Karpas-422 (cell line): ENCODE measurements around the gene SEMA5A. TPM values are rescaled to one million over a fixed set of nuclear protein-coding genes. Genes with fewer than 3 reads are reported as not detected.

Experiments
- DNase-seq: peaks from one replicate; pipeline ENCODE4 v3.0.0-alpha.2; 2015
- H2AFZ ChIP-seq: fragments of 200-600 bp; sonication (generic); 2 replicates; pipeline ENCODE4 v1.6.1; 2014; ENCODE audit warnings: antibody characterized with exemption, low read length, mixed read lengths
- H3K27ac ChIP-seq: fragments of 200-600 bp; sonication (generic); 2 replicates; pipeline ENCODE4 v1.5.1; 2014; ENCODE audit warnings: mild to moderate bottlenecking, low read length, moderate library complexity
- H3K27me3 ChIP-seq: fragments of 200-600 bp; sonication (generic); 2 replicates; pipeline ENCODE4 v1.6.1; 2014; ENCODE audit warnings: low read length, mixed read lengths
- H3K36me3 ChIP-seq: fragments of 200-600 bp; sonication (generic); 2 replicates; pipeline ENCODE4 v1.6.1; 2014; ENCODE audit warnings: low read length, mixed read lengths; ENCODE audit not compliant: insufficient read depth
- H3K4me1 ChIP-seq: fragments of 200-600 bp; sonication (generic); 2 replicates; pipeline ENCODE4 v1.6.1; 2014; ENCODE audit warnings: mild to moderate bottlenecking, low read length, mixed read lengths
- H3K4me2 ChIP-seq: fragments of 200-600 bp; sonication (generic); 2 replicates; pipeline ENCODE4 v1.6.1; 2014; ENCODE audit warnings: low read length, low read depth, mild to moderate bottlenecking; ENCODE audit not compliant: poor library complexity, severe bottlenecking
- H3K4me3 ChIP-seq: fragments of 200-600 bp; sonication (generic); 2 replicates; pipeline ENCODE4 v1.5.1; 2014; ENCODE audit warnings: mild to moderate bottlenecking, antibody characterized with exemption, low read length, mixed read lengths
- H3K79me2 ChIP-seq: fragments of 200-600 bp; sonication (generic); 2 replicates; pipeline ENCODE4 v1.6.1; 2014; ENCODE audit warnings: mild to moderate bottlenecking, low read length, mixed read lengths
- H3K9ac ChIP-seq: fragments of 200-600 bp; sonication (generic); 2 replicates; pipeline ENCODE4 v1.6.0; 2014; ENCODE audit warnings: low read length
- H3K9me2 ChIP-seq: fragments of 200-600 bp; sonication (generic), shearing (Covaris generic); replicated peaks from 2 replicates; pipeline ENCODE4 v1.6.0; 2014; ENCODE audit warnings: mild to moderate bottlenecking, low read length, moderate library complexity; ENCODE audit not compliant: insufficient read depth
- H3K9me3 ChIP-seq: fragments of 300-700, 200-600 bp; sonication (generic); 2 replicates; pipeline ENCODE4 v1.6.1; 2014; ENCODE audit warnings: low read length, mixed read lengths
- H4K20me1 ChIP-seq: fragments of 200-600 bp; sonication (generic); 2 replicates; pipeline ENCODE4 v1.6.1; 2014; ENCODE audit warnings: mild to moderate bottlenecking, antibody characterized with exemption, low read length, low read depth; ENCODE audit not compliant: insufficient read depth
- total RNA-seq: library from RNA; depleted of rRNA; stranded (reverse); fragments of >200 nt; shearing (Covaris generic); gene quantifications from 2 replicates; pipeline ENCODE4 v1.2.3, GENCODE V29; 2014; ENCODE audit warnings: low replicate concordance

SEMA5A gene
- total RNA-seq, 1 experiment from 2014 or later: not detected

GRCh38 chr5:9490494-9491097 is 55.3 kb downstream of the SEMA5A start:
- H4K20me1 ChIP-seq: no peaks in the 10 kb centered on the region
- no peak for DNase-seq
- H3K27ac ChIP-seq: no peak overlapping the region
- no peak overlapping the region for H2AFZ ChIP-seq
- H3K9ac ChIP-seq: no peak overlapping the region
- H3K27me3 ChIP-seq: no peaks in the 10 kb centered on the region
- no peaks in the 10 kb centered on the region for H3K9me2 ChIP-seq
- H3K79me2 ChIP-seq: no peaks in the 10 kb centered on the region
- H3K4me1 ChIP-seq: no peaks in the 10 kb centered on the region
- no peak overlapping the region for H3K4me3 ChIP-seq
- no peaks in the 10 kb centered on the region for H3K36me3 ChIP-seq
- H3K4me2 ChIP-seq: no peak overlapping the region
- H3K9me3 ChIP-seq: no peaks in the 10 kb centered on the region

GRCh38 chr5:9483779-9484178 is 62.1 kb downstream of the SEMA5A start:
- Histone ChIP-seq H3K9me3 (peaks cover 15% of the 10 kb centered on the region; the same call in 1 of the 2 replicates), H2AFZ (no peak overlapping the region), H3K36me3 (no peaks in the 10 kb centered on the region), H3K9ac (no peak overlapping the region), H4K20me1 (no peaks in the 10 kb centered on the region), H3K27ac (no peak overlapping the region), H3K4me2 (no peak overlapping the region), H3K4me3 (no peak overlapping the region), H3K9me2 (no peaks in the 10 kb centered on the region), H3K4me1 (no peaks in the 10 kb centered on the region), H3K79me2 (no peaks in the 10 kb centered on the region), H3K27me3 (no peaks in the 10 kb centered on the region)
- no peak for DNase-seq

- H3K36me3 ChIP-seq: no peaks in the 10 kb centered on the region
- H4K20me1 ChIP-seq: no peaks in the 10 kb centered on the region
- H3K79me2 ChIP-seq: no peaks in the 10 kb centered on the region
- H3K9me2 ChIP-seq: no peaks in the 10 kb centered on the region
- H3K9ac ChIP-seq: no peak overlapping the region
- no peak overlapping the region for H3K4me3 ChIP-seq
- H3K9me3 ChIP-seq: peaks cover 15% of the 10 kb centered on the region; the same call in 1 of the 2 replicates
- H3K27me3 ChIP-seq: no peaks in the 10 kb centered on the region
- H3K4me2 ChIP-seq: no peak overlapping the region
- H3K4me1 ChIP-seq: no peaks in the 10 kb centered on the region
- no peak for DNase-seq
- H3K27ac ChIP-seq: no peak overlapping the region
- no peak overlapping the region for H2AFZ ChIP-seq
Measured at GRCh38 chr5:9483243-9483642, 62.6 kb downstream of the SEMA5A start.

GRCh38 chr5:9482381-9482780 is 63.5 kb downstream of the SEMA5A start:
- H3K9me3 ChIP-seq: peaks cover 15% of the 10 kb centered on the region; the same call in 1 of the 2 replicates
- no peak overlapping the region for H3K4me2 ChIP-seq
- DNase-seq: no peak
- no peaks in the 10 kb centered on the region for H4K20me1 ChIP-seq
- H3K27ac ChIP-seq: no peak overlapping the region
- no peaks in the 10 kb centered on the region for H3K4me1 ChIP-seq
- no peaks in the 10 kb centered on the region for H3K9me2 ChIP-seq
- H3K79me2 ChIP-seq: no peaks in the 10 kb centered on the region
- no peak overlapping the region for H3K4me3 ChIP-seq
- H2AFZ ChIP-seq: no peak overlapping the region
- no peaks in the 10 kb centered on the region for H3K27me3 ChIP-seq
- H3K9ac ChIP-seq: no peak overlapping the region
- H3K36me3 ChIP-seq: no peaks in the 10 kb centered on the region

GRCh38 chr5:9480499-9480898 is 65.4 kb downstream of the SEMA5A start:
- H3K9me3 ChIP-seq: peaks cover 15% of the 10 kb centered on the region; the same call in 1 of the 2 replicates
- H4K20me1 ChIP-seq: no peaks in the 10 kb centered on the region
- H3K4me2 ChIP-seq: no peak overlapping the region
- no peak overlapping the region for H3K9ac ChIP-seq
- no peaks in the 10 kb centered on the region for H3K36me3 ChIP-seq
- H3K4me1 ChIP-seq: no peaks in the 10 kb centered on the region
- no peak overlapping the region for H3K27ac ChIP-seq
- no peaks in the 10 kb centered on the region for H3K79me2 ChIP-seq
- no peaks in the 10 kb centered on the region for H3K9me2 ChIP-seq
- no peak overlapping the region for H3K4me3 ChIP-seq
- no peak overlapping the region for H2AFZ ChIP-seq
- no peak for DNase-seq
- H3K27me3 ChIP-seq: no peaks in the 10 kb centered on the region

- Histone ChIP-seq H3K27me3 (no peaks in the 10 kb centered on the region), H3K9me2 (no peaks in the 10 kb centered on the region), H3K27ac (no peak overlapping the region), H4K20me1 (no peaks in the 10 kb centered on the region), H3K4me2 (no peak overlapping the region), H3K79me2 (no peaks in the 10 kb centered on the region), H3K9me3 (peaks cover 10% of the 10 kb centered on the region; the same call in 1 of the 2 replicates), H2AFZ (no peak overlapping the region), H3K36me3 (no peaks in the 10 kb centered on the region), H3K4me1 (no peaks in the 10 kb centered on the region), H3K4me3 (no peak overlapping the region), H3K9ac (no peak overlapping the region)
- no peak for DNase-seq
Measured at GRCh38 chr5:9479990-9480389, 65.9 kb downstream of the SEMA5A start.

GRCh38 chr5:9479361-9479760 is 66.5 kb downstream of the SEMA5A start:
- Histone ChIP-seq H3K79me2 (no peaks in the 10 kb centered on the region), H3K9me3 (peaks cover 10% of the 10 kb centered on the region; the same call in 1 of the 2 replicates), H3K27me3 (no peaks in the 10 kb centered on the region), H3K4me2 (no peak overlapping the region), H4K20me1 (no peaks in the 10 kb centered on the region), H3K4me1 (no peaks in the 10 kb centered on the region), H3K27ac (no peak overlapping the region), H3K9me2 (no peaks in the 10 kb centered on the region), H3K4me3 (no peak overlapping the region), H3K36me3 (no peaks in the 10 kb centered on the region), H3K9ac (no peak overlapping the region), H2AFZ (no peak overlapping the region)
- DNase-seq: no peak

- no peak overlapping the region for H3K4me2 ChIP-seq
- H3K79me2 ChIP-seq: no peaks in the 10 kb centered on the region
Measured at GRCh38 chr5:9477537-9477936, 68.3 kb downstream of the SEMA5A start.

More at GRCh38 chr5:9477537-9477936, 68.3 kb downstream of the SEMA5A start:
- Histone ChIP-seq H3K36me3 (no peaks in the 10 kb centered on the region), H3K9me3 (no peaks in the 10 kb centered on the region), H3K27ac (no peak overlapping the region), H3K4me1 (no peaks in the 10 kb centered on the region), H3K4me3 (no peak overlapping the region), H2AFZ (no peak overlapping the region), H3K9ac (no peak overlapping the region), H3K9me2 (no peaks in the 10 kb centered on the region), H4K20me1 (no peaks in the 10 kb centered on the region), H3K27me3 (no peaks in the 10 kb centered on the region)
- no peak for DNase-seq
